NCI-H226 (cell line): ENCODE measurements around the gene LINC00305.
A peak's percentile ranks its signal among the peaks of the same experiment; 100 is the strongest.

Experiments
- DNase-seq: peaks from one replicate; pipeline ENCODE4 v3.0.0-alpha.2; 2015

The LINC00305 gene

DNA sequence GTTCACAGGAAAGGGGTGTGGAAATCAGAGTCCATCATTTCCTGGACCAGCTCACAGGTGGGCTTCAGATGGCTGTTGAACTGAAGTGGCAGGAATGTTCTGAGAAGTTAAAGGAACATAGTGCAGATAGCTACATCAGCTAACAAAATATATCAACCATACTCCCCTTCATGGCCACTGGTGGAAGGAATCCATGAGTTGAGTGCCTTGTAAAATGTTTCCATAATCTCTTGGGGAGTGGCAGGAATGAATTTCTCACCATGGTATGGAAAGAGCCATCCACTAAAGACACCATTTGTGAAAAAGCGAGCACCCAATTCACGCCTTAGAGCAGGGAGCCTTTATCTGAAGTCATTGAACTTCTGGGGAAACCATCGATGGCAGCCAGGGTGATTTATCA lies at the start of gene LINC00305:
LINC00305 (minus strand) TSS at position 101 of the 400 bp plus-strand sequence.
- no peak for DNase-seq

DNA sequence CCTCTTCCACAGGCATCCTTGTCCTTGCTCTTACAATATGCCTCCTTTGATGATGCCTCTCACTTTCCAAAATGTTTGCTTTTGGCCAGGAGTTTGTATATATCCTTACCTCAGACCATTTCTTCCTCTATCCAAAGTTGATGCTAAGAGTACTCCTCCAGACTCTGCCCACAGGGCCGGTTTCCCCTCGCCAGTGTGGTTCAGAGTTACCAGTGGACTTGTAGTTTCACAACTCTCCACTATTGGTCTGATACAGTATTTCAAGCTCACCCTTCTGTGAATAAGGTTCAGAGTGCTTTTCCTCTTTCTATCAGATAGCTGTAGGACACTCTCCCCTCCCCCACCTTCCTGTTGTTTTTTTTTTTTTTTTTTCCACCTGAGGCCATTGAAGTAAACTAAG lies 42.2 kb upstream of the LINC00305 start:
- DNase-seq: no peak

DNA sequence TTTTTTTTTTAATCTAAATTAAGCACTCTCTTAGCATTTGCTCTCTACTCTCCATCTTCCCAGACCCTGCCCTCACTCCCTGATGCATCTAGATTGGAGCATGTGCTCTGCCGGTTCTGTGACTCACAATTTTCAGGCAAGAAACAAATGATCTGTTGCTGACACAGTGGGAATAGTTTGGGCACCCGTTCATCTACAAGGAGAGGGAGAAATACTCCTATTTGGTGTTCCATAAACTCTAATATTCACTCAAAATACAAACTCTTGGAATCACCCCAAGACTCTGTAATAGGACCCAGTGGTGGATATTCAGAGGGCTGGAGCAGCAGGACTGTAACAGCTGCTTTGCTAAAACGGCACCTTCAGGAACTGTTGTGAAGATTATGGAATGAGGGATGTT lies 37.1 kb upstream of the LINC00305 start:
- no peak for DNase-seq

DNA sequence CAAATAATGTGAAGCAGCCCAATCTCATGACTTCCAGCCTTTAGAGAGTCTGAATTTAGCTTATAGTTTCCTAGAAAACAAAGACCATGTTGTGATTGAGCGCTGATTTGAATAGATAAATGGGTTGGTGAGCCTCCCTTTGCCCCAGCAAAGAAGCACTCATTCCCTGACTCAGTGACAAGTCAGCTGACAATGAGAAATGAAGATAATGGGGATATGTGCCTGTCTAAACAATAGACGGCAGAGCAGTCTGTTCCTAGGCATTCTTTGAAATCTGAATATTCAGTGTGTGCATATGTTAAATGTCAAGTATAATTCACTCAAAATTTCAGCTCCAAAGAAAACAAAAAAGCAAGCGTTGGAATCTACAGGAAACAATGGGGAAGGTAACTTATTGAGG lies 34.8 kb upstream of the LINC00305 start:
- no peak for DNase-seq

DNA sequence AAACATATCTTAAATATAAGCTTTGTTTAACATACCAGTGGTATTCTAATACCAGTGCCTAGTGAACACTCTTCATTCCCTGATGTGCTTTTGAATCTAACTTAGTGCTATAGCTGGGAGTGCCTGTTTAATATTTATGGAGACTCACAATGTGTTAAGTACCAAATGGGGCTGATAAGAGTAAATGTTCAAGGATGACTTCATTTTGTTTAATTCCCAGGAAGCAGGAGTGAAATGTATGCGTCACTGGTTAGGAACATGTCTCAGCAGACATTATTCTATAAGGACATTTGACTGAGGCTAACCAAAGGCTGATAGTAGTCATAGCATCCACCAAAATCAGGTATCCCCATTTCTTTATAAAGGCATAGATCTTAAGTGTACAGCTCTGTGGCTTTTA lies 31.7 kb upstream of the LINC00305 start:
- no peak for DNase-seq

DNA sequence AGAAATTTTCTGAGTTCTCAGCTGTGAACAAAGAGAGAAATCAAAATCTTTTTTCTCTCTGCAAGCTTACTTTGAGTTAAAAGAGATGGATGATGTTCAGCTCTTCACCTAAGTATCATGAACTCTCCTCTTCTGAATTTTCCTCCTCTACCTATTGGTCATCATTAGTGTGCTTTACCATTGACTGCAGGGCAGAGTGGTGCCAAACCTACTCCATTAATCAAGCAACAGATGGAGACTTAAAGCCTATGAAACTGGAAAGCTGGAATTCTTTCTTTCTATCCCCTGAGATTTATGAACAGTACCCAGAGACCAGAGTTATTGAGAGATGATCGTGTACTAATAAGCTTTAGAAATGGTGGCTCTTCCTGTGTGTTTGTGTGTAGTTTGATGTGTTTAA lies 31.3 kb upstream of the LINC00305 start:
- no peak for DNase-seq

DNA sequence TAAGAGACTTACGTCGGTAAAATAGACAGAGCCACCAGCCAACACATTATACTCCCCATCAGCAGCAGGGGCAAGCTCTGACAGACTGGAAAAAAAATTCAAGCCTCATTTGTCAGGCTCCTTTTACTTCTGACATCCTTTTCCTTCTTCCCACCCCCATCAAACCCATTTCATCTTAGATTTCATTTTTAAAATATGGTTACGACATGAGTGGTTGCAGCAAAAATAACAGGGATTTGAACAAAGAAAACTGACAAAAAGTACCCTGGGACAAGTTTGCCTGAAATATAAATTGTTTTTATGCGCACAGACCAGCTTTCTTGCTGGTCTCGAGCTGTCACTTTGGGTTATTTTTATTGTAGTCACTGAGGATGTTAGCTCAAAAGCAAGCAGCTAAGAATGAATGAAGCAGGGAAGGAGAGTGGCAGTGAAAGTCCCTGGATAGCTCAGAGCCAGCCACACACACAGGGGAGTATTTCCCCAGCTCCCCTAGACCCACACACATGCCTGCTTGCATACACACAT lies 30.7 kb upstream of the LINC00305 start:
- no peak for DNase-seq

DNA sequence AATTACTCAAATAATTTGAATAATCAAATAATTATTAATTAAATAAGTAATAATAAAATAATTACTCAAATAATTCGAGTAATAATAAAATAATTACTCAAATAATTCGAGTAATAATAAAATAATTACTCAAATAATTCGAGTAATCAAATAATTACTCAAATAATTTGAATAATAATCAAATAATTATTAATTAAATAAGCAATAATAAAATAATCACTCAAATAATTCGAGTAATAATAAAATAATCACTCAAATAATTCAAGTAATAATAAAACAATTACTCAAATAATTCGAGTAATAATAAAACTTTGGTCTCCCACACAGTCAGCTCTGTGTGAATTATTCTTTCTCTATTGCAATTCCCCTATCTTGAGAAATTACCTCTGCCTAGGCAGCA lies 30.0 kb upstream of the LINC00305 start:
- no peak for DNase-seq

DNA sequence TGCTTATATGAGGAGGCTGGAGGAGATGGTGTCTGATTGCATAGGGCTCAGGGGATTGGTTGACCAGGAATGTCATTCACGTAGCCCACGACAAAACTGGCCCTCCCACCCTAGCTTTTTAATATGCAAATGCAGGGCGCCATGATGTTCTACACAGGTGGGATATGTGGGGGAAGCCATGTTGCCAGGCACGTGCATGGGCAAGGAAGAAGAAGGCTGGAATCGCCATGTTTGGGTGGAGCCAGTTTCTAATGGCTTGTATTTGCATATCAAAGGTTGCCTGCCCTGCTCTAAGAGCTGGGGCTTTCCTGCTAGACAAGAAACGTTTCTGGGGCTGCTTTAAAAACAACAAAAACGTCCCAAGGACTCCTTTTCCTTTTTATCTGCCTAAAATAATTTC lies 26.5 kb upstream of the LINC00305 start:
- no peak for DNase-seq

DNA sequence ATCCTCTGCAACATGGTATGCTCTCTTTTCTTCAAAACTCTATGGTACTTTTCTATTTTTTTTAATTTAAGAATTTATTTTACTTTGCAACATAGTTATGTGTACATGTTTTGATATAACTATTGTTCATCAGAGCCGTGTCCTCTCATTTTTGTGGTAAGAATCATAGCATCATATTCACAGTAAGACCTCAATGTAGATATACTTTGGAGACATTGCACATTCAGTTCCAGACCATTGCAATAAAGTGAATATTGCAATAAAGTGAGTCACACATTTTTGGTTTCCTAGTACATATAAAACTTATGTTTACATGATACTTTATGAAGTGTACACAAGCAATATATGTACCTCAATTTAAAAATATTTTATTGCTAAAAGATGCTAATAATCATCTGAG lies 22.7 kb upstream of the LINC00305 start:
- DNase-seq: no peak

DNA sequence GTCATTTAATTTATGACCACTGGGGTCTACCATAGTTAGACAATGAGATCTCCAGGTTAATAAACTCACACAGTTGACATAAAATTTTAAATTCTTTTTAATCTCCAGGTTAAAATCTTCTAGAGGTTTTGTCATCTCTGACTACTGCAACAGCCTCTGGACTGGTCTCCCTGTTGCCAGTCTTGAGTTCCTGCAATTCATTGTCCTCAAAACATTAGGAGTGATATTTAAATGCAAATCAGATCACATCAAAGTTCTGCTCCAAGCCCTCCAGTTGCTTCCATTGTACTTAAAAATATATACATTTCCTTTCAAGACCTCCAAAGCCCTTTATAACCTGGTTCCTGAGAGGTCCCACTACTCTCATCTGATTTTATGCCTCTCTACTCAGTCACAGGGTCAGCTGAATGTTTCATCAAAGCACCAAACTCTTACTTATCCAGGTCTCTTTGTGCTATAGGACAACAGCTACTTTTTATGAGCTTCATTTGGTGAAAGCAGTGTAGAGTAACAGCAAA lies 18.6 kb upstream of the LINC00305 start:
- DNase-seq: no peak

DNA sequence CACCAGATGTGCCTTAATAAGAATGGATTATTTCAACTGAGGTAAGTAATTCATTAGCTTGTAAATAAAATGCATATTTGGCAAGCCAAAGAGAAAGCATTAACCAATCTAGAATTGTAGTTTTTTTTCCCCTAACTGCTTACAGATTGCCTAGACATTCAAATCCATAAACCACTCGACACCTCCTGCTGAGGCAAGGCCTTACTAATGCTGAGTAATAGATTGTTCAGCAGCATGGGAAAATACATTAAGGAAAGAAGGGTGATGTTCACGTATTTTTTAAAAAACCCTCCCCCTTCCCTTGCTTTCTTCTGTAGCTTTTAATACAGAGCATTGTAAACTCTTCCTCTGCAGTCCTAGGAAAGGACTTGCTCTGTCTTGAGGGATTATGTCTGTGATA lies 17.0 kb upstream of the LINC00305 start:
- DNase-seq: peak; percentile 26

DNA sequence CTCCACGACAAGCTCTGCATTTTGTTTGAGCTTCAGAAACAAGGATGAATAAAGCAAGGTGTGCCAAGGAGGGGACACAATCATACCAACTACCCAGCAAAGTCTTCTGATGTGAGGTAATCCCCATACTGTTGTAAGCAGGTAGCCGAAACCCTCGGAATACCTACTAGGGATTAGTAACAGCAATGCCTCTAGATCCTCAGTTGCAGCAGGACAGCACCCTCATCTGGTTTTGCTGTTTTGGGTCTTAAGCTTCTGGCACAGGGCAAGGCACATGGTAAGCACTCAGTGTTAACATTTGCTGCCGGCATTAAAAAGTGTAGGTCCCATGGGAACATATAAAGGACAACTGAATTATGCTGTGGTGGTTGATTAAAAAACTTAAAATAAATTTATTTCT lies 16.0 kb upstream of the LINC00305 start:
- no peak for DNase-seq

DNA sequence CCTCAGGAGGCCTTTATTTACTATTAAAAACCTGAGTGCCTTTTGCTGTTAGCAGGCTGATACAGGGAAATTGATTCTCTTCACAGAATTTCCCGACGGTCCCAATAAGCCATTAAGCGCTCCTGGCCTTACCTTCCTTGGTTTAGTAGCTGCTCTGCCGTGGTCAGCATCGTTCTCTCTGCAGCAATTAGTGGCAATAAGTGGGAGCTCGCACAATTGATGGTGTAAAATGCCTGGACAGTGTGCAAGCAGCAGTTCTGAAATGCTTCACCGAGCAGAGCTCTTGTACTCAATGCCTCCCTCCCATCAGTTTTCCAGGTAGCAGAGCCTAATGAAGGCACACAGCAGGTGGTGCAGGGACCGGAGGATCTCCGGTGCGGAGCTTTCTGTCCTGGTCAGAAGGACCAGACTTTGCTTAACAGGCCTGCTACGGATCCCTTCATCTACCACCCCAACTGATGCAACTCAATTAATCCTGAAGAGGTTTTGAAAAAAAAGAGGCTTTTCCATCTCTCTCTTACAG lies 1.1 kb upstream of the LINC00305 start:
- DNase-seq: no peak

DNA sequence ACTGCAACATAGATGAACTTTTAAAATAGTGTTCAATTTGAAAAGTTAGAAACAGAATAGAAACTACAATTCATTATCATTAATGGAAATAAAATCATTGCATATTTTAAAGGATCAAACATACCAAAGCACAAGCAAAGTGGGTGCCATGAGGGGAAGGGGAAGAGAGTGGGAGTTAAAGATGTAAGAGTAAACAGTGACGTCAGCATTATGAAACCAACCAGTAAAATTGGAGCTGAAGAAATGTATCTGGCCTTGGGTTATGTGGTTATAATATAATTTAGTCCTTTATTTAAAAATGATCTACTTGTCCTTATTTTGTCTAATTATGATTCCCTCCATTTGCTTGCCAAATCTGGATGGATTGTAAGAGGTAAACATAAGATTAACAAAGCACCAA lies 6.0 kb downstream of the LINC00305 start:
- no peak for DNase-seq

DNA sequence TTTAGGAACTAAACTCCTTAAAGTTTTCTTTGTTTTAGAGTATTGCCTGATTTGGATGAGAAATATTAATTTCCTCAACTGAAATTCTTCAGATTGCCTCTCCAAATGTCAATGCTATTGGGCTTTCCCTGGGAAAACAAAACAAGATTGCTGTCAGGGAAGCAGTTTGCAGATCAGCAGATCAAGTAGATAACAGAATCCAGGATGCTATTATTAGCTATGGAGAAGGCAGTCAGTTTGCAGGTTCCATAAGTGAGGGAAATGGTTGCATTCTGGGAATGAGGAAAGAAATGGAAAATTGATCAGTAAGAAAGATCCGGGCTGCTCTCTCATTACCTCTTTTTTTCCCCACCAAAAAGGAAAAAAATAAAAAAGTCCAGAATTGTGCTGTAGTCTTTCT lies 11.0 kb downstream of the LINC00305 start:
- DNase-seq: no peak

DNA sequence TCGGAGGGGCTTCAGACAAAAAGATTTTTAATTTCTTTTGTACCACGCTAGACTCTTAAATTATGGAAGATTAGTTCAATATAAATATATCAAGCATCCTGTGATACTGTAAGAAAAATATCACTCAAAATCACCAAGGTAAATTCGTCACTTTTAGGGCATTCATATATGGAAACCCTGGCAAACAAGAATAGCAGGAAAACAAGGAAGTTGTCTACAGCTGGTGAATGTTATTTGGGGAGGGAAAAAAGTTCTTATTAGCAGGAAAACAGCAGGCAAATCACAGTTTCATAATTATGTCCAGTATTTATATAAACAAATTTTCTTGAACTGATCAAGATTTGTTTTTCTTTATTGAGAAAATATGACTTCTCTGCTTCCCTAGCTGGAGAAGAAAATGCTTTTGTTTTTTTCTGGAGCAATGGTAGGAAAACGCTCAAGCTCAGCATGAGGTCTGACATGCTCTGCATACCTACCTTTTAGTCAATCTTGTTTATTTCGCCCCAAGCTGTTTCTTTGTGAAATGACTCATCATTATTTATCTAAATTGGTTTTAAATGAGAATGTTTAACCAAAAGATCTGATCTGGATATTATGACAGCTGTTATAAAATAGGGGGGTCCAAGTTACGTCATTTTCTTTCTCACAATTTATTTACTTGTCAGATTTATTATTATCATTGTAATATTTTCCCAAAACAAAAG lies 14.7 kb downstream of the LINC00305 start:
- DNase-seq: peak; percentile 18

DNA sequence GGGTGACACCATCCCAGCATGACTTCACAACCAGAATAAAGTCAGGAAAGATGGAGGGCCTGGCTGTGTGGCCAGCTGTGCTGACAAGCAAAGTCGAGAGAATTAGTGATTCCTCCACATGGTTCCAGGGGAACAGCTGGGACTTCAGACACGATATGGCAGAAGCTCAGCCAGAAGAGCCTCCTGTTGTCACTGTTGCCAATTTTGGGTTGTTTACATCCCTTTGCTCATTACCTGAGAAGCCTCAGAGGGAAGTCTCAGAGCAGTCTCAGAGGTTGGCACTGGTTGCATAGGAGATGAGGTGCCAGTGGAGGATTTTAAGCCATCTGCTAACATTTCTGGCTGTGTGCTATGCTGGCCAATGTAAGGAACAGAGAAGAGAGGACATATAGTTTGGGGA lies 16.0 kb downstream of the LINC00305 start:
- no peak for DNase-seq

DNA sequence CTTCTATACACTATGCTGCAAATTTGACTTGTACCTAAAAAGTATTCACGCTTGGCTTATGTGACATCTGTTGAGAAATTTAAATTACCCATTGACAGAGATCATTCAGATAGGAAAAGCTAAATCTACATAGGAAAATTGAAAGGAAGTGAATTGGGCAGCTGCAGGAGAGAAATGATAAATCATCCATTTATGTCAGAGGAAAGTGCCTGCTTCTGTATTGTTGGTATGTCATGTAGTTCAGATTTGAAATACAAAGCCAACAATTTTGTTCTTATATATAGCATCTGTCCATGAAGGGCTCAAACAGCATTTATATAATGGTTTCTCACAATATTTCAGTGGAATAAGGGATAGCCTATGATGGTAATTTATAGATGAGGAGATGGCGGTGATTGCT lies 17.6 kb downstream of the LINC00305 start:
- DNase-seq: no peak

DNA sequence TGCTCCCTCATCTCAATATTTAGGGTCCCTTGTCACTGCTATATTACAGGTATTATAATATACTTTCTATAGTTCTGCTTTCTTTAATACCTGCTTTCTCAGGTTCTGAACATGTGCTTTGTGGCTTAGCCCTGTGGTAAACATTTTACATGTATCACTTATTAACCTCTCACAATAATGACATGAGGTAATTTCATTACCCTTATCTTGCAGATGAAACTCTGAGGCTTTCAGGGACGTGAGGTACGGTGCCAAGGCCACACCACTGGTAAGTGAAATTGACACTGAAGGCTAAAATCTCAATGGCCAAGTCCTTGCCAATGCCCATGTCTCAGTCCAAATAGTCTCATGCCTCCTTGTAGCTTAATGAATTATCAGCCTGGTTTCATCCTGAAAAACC lies 21.7 kb downstream of the LINC00305 start:
- DNase-seq: no peak

DNA sequence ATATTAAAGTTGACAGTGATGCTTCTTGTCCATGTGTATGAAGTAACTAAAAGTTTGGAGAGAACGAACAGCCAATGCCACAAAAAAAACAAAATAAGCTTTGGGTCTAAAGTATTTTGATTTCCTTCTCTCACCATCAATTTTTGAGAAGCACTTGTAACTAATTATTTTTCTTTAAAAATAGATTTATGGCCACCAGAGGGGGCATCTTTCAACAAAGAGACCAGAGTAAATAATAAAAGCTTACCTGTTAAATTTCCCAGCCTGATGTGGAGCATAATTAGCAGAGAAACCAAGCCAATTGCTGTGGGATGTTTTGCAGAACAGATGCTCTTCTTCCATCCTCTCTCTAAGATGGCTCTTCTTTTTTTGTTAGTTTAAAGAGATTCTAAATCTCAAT lies 29.0 kb downstream of the LINC00305 start:
- no peak for DNase-seq

DNA sequence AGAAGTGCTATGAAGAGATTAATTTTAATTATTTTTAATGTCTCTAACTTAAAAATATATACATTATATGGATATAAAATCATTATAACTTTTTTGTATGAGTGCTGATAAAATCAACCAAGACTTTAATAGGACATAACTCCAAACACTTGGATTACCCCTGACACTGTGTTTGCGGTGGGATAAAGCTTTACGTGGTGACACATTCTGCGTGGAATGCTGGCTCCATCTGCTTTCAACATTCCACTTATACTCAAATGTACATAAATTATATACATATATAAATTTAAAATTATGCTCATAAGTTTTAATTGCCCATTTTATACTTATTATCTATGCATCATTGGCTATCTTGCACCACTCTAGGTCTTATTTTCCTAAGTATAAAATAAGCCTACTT lies 30.5 kb downstream of the LINC00305 start:
- no peak for DNase-seq

DNA sequence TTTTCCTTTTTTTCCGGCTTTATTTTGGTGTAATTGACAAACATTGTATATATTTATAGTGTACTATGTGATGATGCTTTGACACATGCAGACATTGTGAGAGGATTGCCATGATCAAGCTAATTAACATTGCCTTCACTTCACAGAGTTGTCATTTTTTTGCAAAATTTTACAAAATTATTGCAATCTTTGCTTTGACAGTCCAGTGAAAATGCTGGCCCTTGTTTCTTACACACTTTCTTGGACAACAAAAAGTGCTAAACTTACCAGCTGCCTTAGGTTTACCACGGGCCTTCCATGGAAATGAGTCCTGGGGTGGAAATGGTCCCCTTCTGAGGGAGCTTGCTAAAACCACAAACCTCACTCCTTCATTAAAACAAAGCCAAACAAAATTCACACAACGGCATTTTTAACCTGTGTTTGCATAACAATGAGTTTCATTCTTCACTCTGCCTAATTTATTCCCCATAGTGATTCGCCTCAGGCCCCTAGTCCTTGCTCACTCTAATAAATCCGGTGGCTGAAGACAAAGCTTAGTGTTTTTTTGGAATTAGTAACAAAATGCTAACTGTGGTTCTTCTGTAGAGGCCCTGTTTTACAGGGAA lies 32.2 kb downstream of the LINC00305 start:
- DNase-seq: no peak

DNA sequence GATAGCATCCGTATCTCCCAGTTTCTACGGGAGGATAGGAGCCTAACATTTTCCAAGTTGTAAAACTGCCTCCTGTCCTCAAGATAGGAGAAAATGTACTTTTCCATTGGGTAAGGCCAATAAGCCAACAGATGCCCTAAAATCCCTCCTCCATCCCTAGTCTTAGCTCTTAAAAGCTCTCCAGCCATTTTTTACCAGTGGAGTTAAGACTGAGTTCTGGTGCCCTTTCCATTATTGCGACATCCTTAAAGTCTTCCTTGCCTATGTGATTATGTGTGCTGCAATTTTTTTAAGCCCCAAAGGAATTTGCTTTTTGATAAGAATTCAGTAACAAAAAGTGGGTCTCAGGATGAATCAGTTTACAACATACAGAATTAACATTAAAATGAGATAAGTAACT lies 33.0 kb downstream of the LINC00305 start:
- peak; percentile 69 for DNase-seq
